GM12891 (cell line): ENCODE measurements around the gene PPM1M.

Experiments used
- PAX5 ChIP-seq: IDR thresholded peaks from 2 replicates; pipeline ENCODE4 v1.6.1; 2011; ENCODE audit warnings: low read length, moderate library complexity, mild to moderate bottlenecking; ENCODE audit not compliant: insufficient read depth, severe bottlenecking
- POLR2A ChIP-seq: IDR thresholded peaks from 2 replicates; pipeline ENCODE4 v1.6.1; 2011; ENCODE audit warnings: low read depth, low read length, control low read depth
- POLR2AphosphoS5 ChIP-seq: IDR thresholded peaks from 2 replicates; pipeline ENCODE4 v1.6.1; 2011; ENCODE audit warnings: low read depth, low read length, control low read depth
- SPI1 ChIP-seq: IDR thresholded peaks from 2 replicates; pipeline ENCODE4 v1.6.1; 2011; ENCODE audit warnings: low read depth, low read length, control low read depth
- TAF1 ChIP-seq: IDR thresholded peaks from 2 replicates; pipeline ENCODE4 v1.6.1; 2011; ENCODE audit warnings: low read depth, low read length, control low read depth

- TF ChIP-seq POLR2A (no peak), POLR2AphosphoS5 (no peak), SPI1 (0 out of 2 replicates have a peak, but pooled peaks have one; percentile 2), PAX5 (no peak), TAF1 (no peak)
Measured at GRCh38 chr3:52281981-52282801, 36.6 kb downstream of the PPM1M start.
